RKO (cell line): Measurements from ENCODE around the gene PDCD1.

Source experiments
- DNase-seq: peaks from one replicate; pipeline ENCODE4 v3.0.0-alpha.2; 2016; ENCODE audit warnings: low spot score

Gene PDCD1

GRCh38 chr2:241852116-241852980, 6.3 kb downstream of the PDCD1 start:
- DNase-seq: no peak

GRCh38 chr2:241851325-241852115, 7.2 kb downstream of the PDCD1 start:
- no peak for DNase-seq

GRCh38 chr2:241850544-241851324, 8.0 kb downstream of the PDCD1 start:
- no peak for DNase-seq

GRCh38 chr2:241849616-241850543, 8.8 kb downstream of the PDCD1 start:
- no peak for DNase-seq

- no peak for DNase-seq
These were observed 9.7 kb downstream of the PDCD1 start for GRCh38 chr2:241848761-241849615.

- no peak for DNase-seq
These were observed 12.3 kb downstream of the PDCD1 start for GRCh38 chr2:241846406-241846805.

- no peak for DNase-seq
These were observed 13.7 kb downstream of the PDCD1 start for GRCh38 chr2:241844831-241845578.

- peak; percentile 72 for DNase-seq
These were observed 14.5 kb downstream of the PDCD1 start for GRCh38 chr2:241844066-241844728.

- DNase-seq: no peak
These were observed 15.2 kb downstream of the PDCD1 start for GRCh38 chr2:241843321-241844065.

- DNase-seq: no peak
These were observed 16.0 kb downstream of the PDCD1 start for GRCh38 chr2:241842620-241843211.

GRCh38 chr2:241842067-241842415, 16.7 kb downstream of the PDCD1 start:
- no peak for DNase-seq

GRCh38 chr2:241841181-241842066, 17.3 kb downstream of the PDCD1 start:
- no peak for DNase-seq

- no peak for DNase-seq
These were observed 21.3 kb downstream of the PDCD1 start for GRCh38 chr2:241837197-241837965.

GRCh38 chr2:241836292-241836691, 22.4 kb downstream of the PDCD1 start:
- no peak for DNase-seq

GRCh38 chr2:241835611-241836010, 23.1 kb downstream of the PDCD1 start:
- DNase-seq: no peak

- no peak for DNase-seq
These were observed 24.0 kb downstream of the PDCD1 start for GRCh38 chr2:241834527-241835210.
